ENCODE data around the gene SPDYE1.
"Not testable (repeated sequence)": the region's sequence is repeated elsewhere in the genome, so short reads cannot be mapped to it uniquely, and the experiment has no call there.

The SPDYE1 gene

DNA sequence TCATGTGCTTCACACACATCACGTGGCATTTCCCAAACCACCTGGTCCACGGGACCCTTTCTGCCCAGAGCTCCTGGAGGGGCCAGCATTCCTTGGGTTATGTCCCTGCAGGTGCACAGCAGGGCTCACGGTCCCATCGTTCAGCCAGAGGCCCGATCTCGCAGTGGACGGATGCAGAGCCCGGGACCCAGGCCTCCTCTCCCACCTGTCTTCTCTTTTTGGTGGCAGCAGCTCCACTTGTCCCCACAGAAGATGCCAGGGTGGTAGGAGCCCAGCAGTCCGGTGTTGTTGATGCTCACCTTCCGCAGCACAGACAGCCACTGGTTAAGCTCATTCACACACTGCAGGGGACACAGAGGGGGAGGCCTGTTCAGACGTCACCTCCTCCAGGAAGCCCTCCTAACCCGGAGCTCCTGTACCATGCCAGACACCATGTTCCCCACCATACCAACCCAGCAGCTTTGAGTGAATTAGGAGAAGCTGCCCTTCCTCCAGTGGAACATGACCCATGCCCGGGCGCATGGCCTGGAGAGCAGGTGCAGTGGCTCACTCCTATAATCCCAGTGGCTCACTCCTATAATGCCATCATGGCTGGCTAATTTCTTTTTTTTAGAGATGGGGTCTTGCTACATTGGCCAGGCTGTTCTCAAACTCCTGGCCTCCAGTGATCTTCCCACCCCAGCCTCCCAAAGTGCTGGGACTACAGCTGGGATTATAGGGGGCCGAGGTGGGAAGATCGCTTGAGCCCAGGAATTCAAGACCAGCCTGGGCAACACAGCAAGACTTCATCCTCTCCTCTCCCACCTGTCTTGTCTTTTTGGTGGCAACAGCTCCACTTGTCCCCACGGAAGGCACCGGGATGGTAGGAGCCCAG lies 36.5 kb downstream of the SPDYE1 start:
- POLR2A ChIA-PET; H3K36me3 ChIP-seq (ENCODE audit: control insufficient read depth in 2 of 2, insufficient read depth in 1 of 2, low read length in 2 of 2); H3K27ac ChIP-seq (ENCODE audit: extremely low read depth, low read depth, low read length); H3K9me3 ChIP-seq (ENCODE audit: control insufficient read depth, insufficient read depth, low read depth, low read length); H3K4me3 ChIP-seq (ENCODE audit: low read depth, low read length); CTCF ChIA-PET; H3K4me1 ChIP-seq (ENCODE audit: control insufficient read depth, insufficient read depth, low read length): not testable (repeated sequence)
- TF ChIP-seq ZNF121 (tag by site-specific recombination; IDR thresholded peaks at IDR 0.05) = peak; percentile 74

- H3K4me1 ChIP-seq (ENCODE audit: control insufficient read depth, insufficient read depth, low read length); CTCF ChIA-PET; H3K27ac ChIP-seq (ENCODE audit: extremely low read depth, low read depth, low read length); POLR2A ChIA-PET; H3K9me3 ChIP-seq (ENCODE audit: control insufficient read depth, insufficient read depth, low read depth, low read length); H3K36me3 ChIP-seq (ENCODE audit: control insufficient read depth in 2 of 2, insufficient read depth in 1 of 2, low read length in 2 of 2); H3K4me3 ChIP-seq (ENCODE audit: low read depth, low read length): not testable (repeated sequence)
- TF ChIP-seq SP3 (tag by site-specific recombination; IDR thresholded peaks at IDR 0.05) (0 out of 2 replicates have a peak, but pooled peaks have one; percentile 15), IKZF3 (tag by site-specific recombination; IDR thresholded peaks at IDR 0.05) (peak; percentile 76)
Measured at GRCh38 chr7:44036364-44036763, 38.7 kb downstream of the SPDYE1 start.

DNA sequence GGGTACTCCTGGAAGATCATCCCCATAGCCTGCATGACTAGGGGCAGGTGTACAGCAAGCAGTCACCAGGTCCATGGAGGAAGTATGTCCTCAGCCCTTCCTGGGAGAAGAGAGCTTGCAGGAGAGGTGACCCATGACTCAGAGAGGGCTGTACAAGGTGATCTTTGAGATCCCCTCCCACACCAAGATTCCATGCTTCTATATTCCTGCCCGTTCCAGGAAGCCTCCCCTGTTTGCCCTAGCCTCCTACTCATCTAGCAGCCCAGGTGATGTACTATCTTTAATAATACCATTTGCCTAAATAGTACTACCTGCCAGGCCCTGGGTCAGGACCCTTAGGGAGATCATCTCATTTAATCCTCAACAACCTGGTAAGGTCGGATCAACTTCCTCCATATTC lies 40.3 kb downstream of the SPDYE1 start:
- H3K36me3 ChIP-seq (ENCODE audit: control insufficient read depth in 2 of 2, insufficient read depth in 1 of 2, low read length in 2 of 2); CTCF ChIA-PET; H3K4me3 ChIP-seq (ENCODE audit: low read depth, low read length); H3K4me1 ChIP-seq (ENCODE audit: control insufficient read depth, insufficient read depth, low read length); POLR2A ChIA-PET; H3K27ac ChIP-seq (ENCODE audit: extremely low read depth, low read depth, low read length); H3K9me3 ChIP-seq (ENCODE audit: control insufficient read depth, insufficient read depth, low read depth, low read length): not testable (repeated sequence)

- H3K36me3 ChIP-seq (ENCODE audit: control insufficient read depth in 2 of 2, insufficient read depth in 1 of 2, low read length in 2 of 2); H3K9me3 ChIP-seq (ENCODE audit: control insufficient read depth, insufficient read depth, low read depth, low read length); H3K4me1 ChIP-seq (ENCODE audit: control insufficient read depth, insufficient read depth, low read length); POLR2A ChIA-PET; CTCF ChIA-PET; H3K4me3 ChIP-seq (ENCODE audit: low read depth, low read length); H3K27ac ChIP-seq (ENCODE audit: extremely low read depth, low read depth, low read length): not testable (repeated sequence)
Measured at GRCh38 chr7:44038553-44038952, 40.9 kb downstream of the SPDYE1 start.

DNA sequence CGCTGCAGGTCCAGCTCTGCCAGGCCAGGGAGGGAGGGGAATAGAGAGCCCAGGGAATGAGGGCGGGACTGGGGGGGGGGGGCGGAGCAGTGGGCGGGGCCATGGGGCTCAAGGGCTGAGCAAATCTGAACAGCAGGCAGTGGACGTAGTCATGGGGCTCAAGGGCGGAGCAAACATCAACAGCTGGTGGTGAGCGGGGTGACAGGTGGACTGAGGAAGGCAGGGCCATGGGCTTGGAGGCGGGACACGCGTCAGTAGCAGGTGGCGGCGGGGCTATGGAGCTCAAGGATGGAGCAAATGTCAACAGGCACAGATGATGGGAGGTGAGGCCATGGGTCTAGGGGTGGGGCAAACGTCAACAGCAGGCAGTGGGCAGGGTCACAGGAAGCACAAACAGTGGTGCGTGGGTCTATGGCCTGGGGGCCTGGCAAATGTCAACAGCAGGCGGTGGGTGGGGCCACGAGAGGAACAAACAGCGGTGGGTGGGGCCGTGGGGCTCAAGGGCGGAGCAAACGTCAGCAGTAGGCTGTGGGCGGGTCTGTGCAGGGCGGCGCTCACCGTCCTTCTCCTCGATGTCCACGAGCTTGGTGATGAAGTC lies 41.4 kb downstream of the SPDYE1 start:
- H3K9me3 ChIP-seq (ENCODE audit: control insufficient read depth, insufficient read depth, low read depth, low read length); CTCF ChIA-PET; H3K27ac ChIP-seq (ENCODE audit: extremely low read depth, low read depth, low read length); H3K4me1 ChIP-seq (ENCODE audit: control insufficient read depth, insufficient read depth, low read length); H3K36me3 ChIP-seq (ENCODE audit: control insufficient read depth in 2 of 2, insufficient read depth in 1 of 2, low read length in 2 of 2): not testable (repeated sequence)
- POLR2A ChIA-PET = interaction anchor here (0.6 kb wide), 1 partner anchor 436 kb away, joined by 3 read pairs; no protein-coding TSS in a partner anchor
- H3K4me3 ChIP-seq (ENCODE audit: low read depth, low read length) = peak overlapping the region; percentile 34
- peak; percentile 54; the same call in 1 of the 2 replicates for TF ChIP-seq SP7 (tag by site-specific recombination; IDR thresholded peaks at IDR 0.05)
- TF ChIP-seq GLIS2 (tag by site-specific recombination; IDR thresholded peaks at IDR 0.05) = peak; percentile 87
- TF ChIP-seq ZNF341 (tag by site-specific recombination; IDR thresholded peaks at IDR 0.05; ENCODE audit: low read depth) = peak; percentile 62
- peak; percentile 76; the same call in 1 of the 2 replicates for TF ChIP-seq BCL11A (tag by site-specific recombination; IDR thresholded peaks at IDR 0.05; ENCODE audit: low read depth)
- TF ChIP-seq, protein P1, sequence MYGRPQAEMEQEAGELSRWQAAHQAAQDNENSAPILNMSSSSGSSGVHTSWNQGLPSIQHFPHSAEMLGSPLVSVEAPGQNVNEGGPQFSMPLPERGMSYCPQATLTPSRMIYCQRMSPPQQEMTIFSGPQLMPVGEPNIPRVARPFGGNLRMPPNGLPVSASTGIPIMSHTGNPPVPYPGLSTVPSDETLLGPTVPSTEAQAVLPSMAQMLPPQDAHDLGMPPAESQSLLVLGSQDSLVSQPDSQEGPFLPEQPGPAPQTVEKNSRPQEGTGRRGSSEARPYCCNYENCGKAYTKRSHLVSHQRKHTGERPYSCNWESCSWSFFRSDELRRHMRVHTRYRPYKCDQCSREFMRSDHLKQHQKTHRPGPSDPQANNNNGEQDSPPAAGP (tag by site-specific recombination; IDR thresholded peaks at IDR 0.05) = peak; percentile 98
- TF ChIP-seq ZNF391 (tag by site-specific recombination; IDR thresholded peaks at IDR 0.05; ENCODE audit: borderline replicate concordance, low read depth) = 0 out of 2 replicates have a peak, but pooled peaks have one; percentile 45
- TF ChIP-seq ZFHX2 (tag by site-specific recombination; conservative IDR thresholded peaks at IDR 0.05) = peak; percentile 91
- TF ChIP-seq ZNF335 (tag by site-specific recombination; conservative IDR thresholded peaks at IDR 0.05) = peak; percentile 72
- peak; percentile 90 for TF ChIP-seq SCRT1 (tag by site-specific recombination; IDR thresholded peaks at IDR 0.05; ENCODE audit: borderline replicate concordance)
- peak; percentile 85 for TF ChIP-seq KLF9 (tag by site-specific recombination; IDR thresholded peaks at IDR 0.05; ENCODE audit: low read depth)
- TF ChIP-seq KLF1 (tag by site-specific recombination; IDR thresholded peaks at IDR 0.05) = peak; percentile 99
- peak; percentile 23 for TF ChIP-seq ZBTB26 (tag by site-specific recombination; optimal IDR thresholded peaks at IDR 0.05)
- TF ChIP-seq SP2 (tag by site-specific recombination; IDR thresholded peaks at IDR 0.05) = peak; percentile 91
- TF ChIP-seq OSR2 (tag by site-specific recombination; IDR thresholded peaks at IDR 0.05) = 0 out of 2 replicates have a peak, but pooled peaks have one; percentile 16
- peak; percentile 97 for TF ChIP-seq SCRT2 (tag by site-specific recombination; IDR thresholded peaks at IDR 0.05)
- TF ChIP-seq SP3 (tag by site-specific recombination; IDR thresholded peaks at IDR 0.05) = peak; percentile 93
- TF ChIP-seq KLF10 (tag by site-specific recombination; IDR thresholded peaks at IDR 0.05) = 0 out of 2 replicates have a peak, but pooled peaks have one; percentile 24
